Upper lobe of left lung (tissue), 6 donors: ENCODE data around the gene VASN. TPM values are rescaled to one million over a fixed set of nuclear protein-coding genes. Genes with fewer than 3 reads are reported as not detected.

Experiments used
- ATAC-seq, 2 donors: fragments of 200-7000 bp; cut with Tn5 transposase; one replicate each; pipeline ENCODE4 v1.9.1; 2022; ENCODE audit warnings: mild to moderate bottlenecking in 2 of 2, moderate library complexity in 2 of 2; ENCODE audit not compliant: low FRiP score in 2 of 2
- DNase-seq, 2 donors: peaks; one replicate each; pipeline ENCODE4 v3.0.0-alpha.2; 2019 to 2020
- H3K27ac ChIP-seq, 4 donors: fragments of 200-600 bp; sonication (generic); one replicate each; pipeline ENCODE4 v1.5.1; 2016 to 2019
- H3K27me3 ChIP-seq, 4 donors: fragments of 200-600 bp; sonication (generic); one replicate each; pipeline ENCODE4 v1.5.1; 2017 to 2019
- H3K36me3 ChIP-seq, 4 donors: fragments of 200-600 bp; sonication (generic); one replicate each; pipeline ENCODE4 v1.5.1; 2016 to 2019
- H3K4me1 ChIP-seq, 4 donors: fragments of 200-600 bp; sonication (generic); one replicate each; pipeline ENCODE4 v1.5.1; 2018 to 2019
- H3K4me3 ChIP-seq, 4 donors: fragments of 200-600 bp; sonication (generic); one replicate each; pipeline ENCODE4 v1.5.1; 2017 to 2019; ENCODE audit warnings: mild to moderate bottlenecking in 2 of 4, moderate library complexity in 1 of 4
- H3K9me3 ChIP-seq, 4 donors: fragments of 200-600 bp; sonication (generic); one replicate each; pipeline ENCODE4 v1.5.1; 2018 to 2019
- CTCF ChIP-seq, 6 experiments: fragments of 450-650 bp in 4 of 6; fragments of 200-600 bp in 2 of 6; sonication (generic) in 2 of 6; IDR thresholded peaks; one replicate each; pipeline ENCODE4 v1.5.1; 2016 to 2019; ENCODE audit warnings: antibody characterized with exemption in 6 of 6
- EP300 ChIP-seq, 4 donors: sonication (generic); formaldehyde crosslinking; IDR thresholded peaks; one replicate each; pipeline ENCODE4 v1.5.1; 2017; ENCODE audit warnings: antibody characterized with exemption in 4 of 4, control low read depth in 2 of 4
- POLR2A ChIP-seq, 4 donors: fragments of 450-650 bp; IDR thresholded peaks; one replicate each; pipeline ENCODE4 v1.5.1; 2016 to 2017; ENCODE audit warnings: antibody characterized with exemption in 4 of 4, mild to moderate bottlenecking in 2 of 4
- POLR2AphosphoS5 ChIP-seq, 2 donors: sonication (generic); formaldehyde crosslinking; IDR thresholded peaks; one replicate each; pipeline ENCODE4 v1.5.1; 2017; ENCODE audit warnings: antibody characterized with exemption in 2 of 2
- WGBS, 2 donors: methylation state at CpG; one replicate each; pipeline ENCODE4 v1.1.5; 2017 to 2018; 5-methylcytosine and 5-hydroxymethylcytosine counted together
- total RNA-seq, 6 donors: library from RNA; depleted of rRNA in 4 of 6; stranded (reverse); fragments of >200 nt in 4 of 6; gene quantifications; one replicate each; pipeline versions ENCODE4 v1.1.0 to v1.2.1, GENCODE V29; 2016 to 2021
- donor health status: DM: no; HTN: no; CAD: no; lungs with moderate emphysema.
- donor health status: DM: no; HTN: yes; CAD: no; lungs with severe emphysema.

Gene VASN
- total RNA-seq, 6 donors from 2014 or later: 11.4 to 40.6 (median 30.2) TPM

GRCh38 chr16:4384509-4384942 lies 12.9 kb downstream of the VASN start:
- Histone ChIP-seq H3K36me3 (peaks cover 15 to 83% (median 62%) of the 10 kb centered on the region in 4 donors), H3K4me3 (no peak overlapping the region), H3K27me3 (no peaks in the 10 kb centered on the region), H3K4me1 (peaks cover 18 to 31% (median 23%) of the 10 kb centered on the region in 4 donors), H3K9me3 (no peaks in the 10 kb centered on the region), H3K27ac (peak overlapping the region in 3 of 4 donors; percentile 2 to 61 (median 40))
- ATAC-seq (peak in 1 of 2 donors; percentile 49), DNase-seq (peak in 1 of 2 donors; percentile 81)
- no peak for TF ChIP-seq EP300 (IDR thresholded peaks at IDR 0.05)
- TF ChIP-seq POLR2AphosphoS5 (IDR thresholded peaks at IDR 0.05): no peak
- TF ChIP-seq POLR2A (IDR thresholded peaks at IDR 0.05): no peak
- no peak for TF ChIP-seq CTCF (IDR thresholded peaks at IDR 0.05)
- 44 to 59% methylated on average over 3 to 13 of the region's 20 CpGs for WGBS, 2 donors

GRCh38 chr16:4385066-4385788 lies 13.6 kb downstream of the VASN start:
- Histone ChIP-seq H3K9me3 (no peaks in the 10 kb centered on the region), H3K4me3 (no peak overlapping the region), H3K4me1 (peaks cover 19 to 31% (median 23%) of the 10 kb centered on the region in 4 donors), H3K36me3 (peaks cover 15 to 83% (median 63%) of the 10 kb centered on the region in 4 donors), H3K27ac (peak overlapping the region; percentile 9 to 78 (median 20)), H3K27me3 (no peaks in the 10 kb centered on the region)
- 80 to 92% methylated on average over 11 to 20 of the region's 20 CpGs for WGBS, 2 donors
- peak in 1 of 2 donors; percentile 79 for DNase-seq
- no peak for TF ChIP-seq EP300 (IDR thresholded peaks at IDR 0.05)
- no peak for TF ChIP-seq CTCF (IDR thresholded peaks at IDR 0.05)
- TF ChIP-seq POLR2A (IDR thresholded peaks at IDR 0.05): no peak
- TF ChIP-seq POLR2AphosphoS5 (IDR thresholded peaks at IDR 0.05): no peak
- no peak for ATAC-seq

GRCh38 chr16:4385789-4386450 lies 14.3 kb downstream of the VASN start:
- Histone ChIP-seq H3K27me3 (no peaks in the 10 kb centered on the region), H3K27ac (peak overlapping the region; percentile 18 to 79 (median 74)), H3K4me1 (peaks cover 15 to 28% (median 25%) of the 10 kb centered on the region in 4 donors), H3K36me3 (peaks cover 19 to 83% (median 64%) of the 10 kb centered on the region in 4 donors), H3K4me3 (no peak overlapping the region), H3K9me3 (no peaks in the 10 kb centered on the region)
- WGBS, 2 donors: 71 to 76% methylated on average over 10 to 11 of the region's 11 CpGs
- DNase-seq (no peak), ATAC-seq (no peak)
- TF ChIP-seq POLR2AphosphoS5 (IDR thresholded peaks at IDR 0.05) (no peak), CTCF (IDR thresholded peaks at IDR 0.05) (no peak), EP300 (IDR thresholded peaks at IDR 0.05) (no peak), POLR2A (IDR thresholded peaks at IDR 0.05) (no peak)

DNA sequence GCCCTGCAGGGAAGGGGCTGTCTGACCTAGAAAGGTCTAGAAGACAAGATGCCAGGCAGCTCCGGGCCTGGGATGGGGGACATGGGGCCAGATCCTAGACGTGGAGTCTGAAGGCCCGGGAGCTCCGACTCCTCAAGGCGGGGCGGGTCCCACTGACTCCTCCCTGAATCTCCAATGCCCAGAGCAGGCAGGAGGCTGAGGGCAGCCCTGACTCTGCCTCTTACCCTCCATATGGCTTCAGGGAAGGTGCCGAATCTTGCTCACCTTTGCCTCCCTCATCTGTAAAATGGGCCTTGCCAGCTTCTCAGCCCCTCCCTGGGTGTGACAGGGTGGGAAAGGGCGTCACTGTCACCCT lies 14.8 kb downstream of the VASN start:
- WGBS, 2 donors: 46 to 64% methylated on average over 2 to 8 of the region's 8 CpGs
- Histone ChIP-seq H3K4me1 (peaks cover 15 to 28% (median 25%) of the 10 kb centered on the region in 4 donors), H3K27ac (peak overlapping the region; percentile 18 to 79 (median 74)), H3K36me3 (peaks cover 15 to 80% (median 59%) of the 10 kb centered on the region in 4 donors), H3K27me3 (no peaks in the 10 kb centered on the region), H3K9me3 (no peaks in the 10 kb centered on the region), H3K4me3 (no peak overlapping the region)
- DNase-seq (no peak), ATAC-seq (peak; percentile 8 to 20)
- TF ChIP-seq POLR2A (IDR thresholded peaks at IDR 0.05): no peak
- no peak for TF ChIP-seq EP300 (IDR thresholded peaks at IDR 0.05)
- no peak for TF ChIP-seq CTCF (IDR thresholded peaks at IDR 0.05)
- TF ChIP-seq POLR2AphosphoS5 (IDR thresholded peaks at IDR 0.05): no peak
